Mesodermal cell (in vitro differentiated cells): ENCODE results near the gene ARHGAP6.
"Not testable (repeated sequence)": the region's sequence is repeated elsewhere in the genome, so short reads cannot be mapped to it uniquely, and the experiment has no call there.

Experiments used
- H3K27ac ChIP-seq: 2 replicates; pipeline ENCODE4 v1.7.0; 2013; ENCODE audit warnings: mild to moderate bottlenecking, low read depth, low read length, moderate library complexity; ENCODE audit not compliant: severe bottlenecking
- H3K36me3 ChIP-seq: 2 replicates; pipeline ENCODE4 v1.7.1; 2013; ENCODE audit warnings: mild to moderate bottlenecking, low read length, moderate library complexity; ENCODE audit not compliant: control insufficient read depth, insufficient read depth
- H3K4me1 ChIP-seq: one replicate; pipeline ENCODE4 v1.7.1; 2013; ENCODE audit warnings: mild to moderate bottlenecking, low read length; ENCODE audit not compliant: insufficient read depth, control insufficient read depth, poor library complexity, severe bottlenecking
- H3K4me3 ChIP-seq: 2 replicates; pipeline ENCODE4 v1.7.0; 2013; ENCODE audit warnings: low read length, control low read depth, mild to moderate bottlenecking; ENCODE audit not compliant: insufficient read depth, poor library complexity, severe bottlenecking; ENCODE audit errors: extremely low read depth
- H3K9me3 ChIP-seq: 2 replicates; pipeline ENCODE4 v1.7.1; 2013; ENCODE audit warnings: mild to moderate bottlenecking, low read length, moderate library complexity; ENCODE audit not compliant: control insufficient read depth
- WGBS, 2 experiments: methylation state at CpG; one replicate each; pipeline ENCODE4 v1.1.5; 2013; ENCODE audit warnings: missing lambda C conversion rate in 2 of 2; ENCODE audit not compliant: insufficient coverage in 2 of 2; 5-methylcytosine and 5-hydroxymethylcytosine counted together

Gene ARHGAP6

GRCh38 chrX:11242704-11243103, 423.0 kb downstream of the ARHGAP6 start:
- Histone ChIP-seq H3K27ac (no peak overlapping the region), H3K4me1 (peaks cover 10% of the 10 kb centered on the region), H3K4me3 (no peak overlapping the region), H3K9me3 (no peaks in the 10 kb centered on the region), H3K36me3 (no peaks in the 10 kb centered on the region)

GRCh38 chrX:11241720-11242119, 424.0 kb downstream of the ARHGAP6 start:
- Histone ChIP-seq H3K9me3 (no peaks in the 10 kb centered on the region), H3K4me1 (peaks cover 10% of the 10 kb centered on the region), H3K36me3 (no peaks in the 10 kb centered on the region), H3K27ac (no peak overlapping the region), H3K4me3 (no peak overlapping the region)
- no CpG with 5 or more reads among the region's 2 CpGs for WGBS, 2 experiments

- Histone ChIP-seq H3K9me3 (no peaks in the 10 kb centered on the region), H3K27ac (no peak overlapping the region)
These were observed 426.5 kb downstream of the ARHGAP6 start for GRCh38 chrX:11239230-11239629.

GRCh38 chrX:11235377-11235776, 430.3 kb downstream of the ARHGAP6 start:
- not testable (repeated sequence) for H3K27ac ChIP-seq, H3K4me1 ChIP-seq, H3K4me3 ChIP-seq, H3K9me3 ChIP-seq, H3K36me3 ChIP-seq
- 88 to 100% methylated on average over 1 of the region's 2 CpGs for WGBS, 2 experiments

More at GRCh38 chrX:11239230-11239629, 426.5 kb downstream of the ARHGAP6 start:
- Histone ChIP-seq H3K36me3 (no peaks in the 10 kb centered on the region), H3K4me3 (no peak overlapping the region), H3K4me1 (peaks cover 10% of the 10 kb centered on the region)

GRCh38 chrX:11215191-11215921, 450.4 kb downstream of the ARHGAP6 start:
- H3K27ac ChIP-seq, result no peak overlapping the region
- H3K4me3 ChIP-seq, result no peak overlapping the region
- H3K36me3 ChIP-seq, result no peaks in the 10 kb centered on the region
- H3K9me3 ChIP-seq, result no peaks in the 10 kb centered on the region
- 87 to 98% methylated on average over 4 to 22 of the region's 33 CpGs for WGBS, 2 experiments
- no peaks in the 10 kb centered on the region for H3K4me1 ChIP-seq

- H3K36me3 ChIP-seq, result no peaks in the 10 kb centered on the region
- H3K4me3 ChIP-seq, result no peak overlapping the region
- H3K9me3 ChIP-seq, result no peaks in the 10 kb centered on the region
- WGBS, 2 experiments, result 90 to 94% methylated on average over 4 to 7 of the region's 18 CpGs
- no peak overlapping the region for H3K27ac ChIP-seq
- no peaks in the 10 kb centered on the region for H3K4me1 ChIP-seq
These were observed 451.2 kb downstream of the ARHGAP6 start for GRCh38 chrX:11214346-11215190.

GRCh38 chrX:11212741-11213140, 453.0 kb downstream of the ARHGAP6 start:
- Histone ChIP-seq H3K4me3 (no peak overlapping the region), H3K4me1 (no peaks in the 10 kb centered on the region), H3K27ac (no peak overlapping the region), H3K36me3 (no peaks in the 10 kb centered on the region), H3K9me3 (no peaks in the 10 kb centered on the region)
- 91 to 94% methylated on average over 7 of the region's 11 CpGs for WGBS, 2 experiments

- Histone ChIP-seq H3K4me1 (no peaks in the 10 kb centered on the region), H3K4me3 (no peak overlapping the region), H3K9me3 (no peaks in the 10 kb centered on the region), H3K36me3 (no peaks in the 10 kb centered on the region), H3K27ac (no peak overlapping the region)
- no CpG with 5 or more reads among the region's 4 CpGs for WGBS, 2 experiments
These were observed 455.3 kb downstream of the ARHGAP6 start for GRCh38 chrX:11210415-11210801.

- H3K4me3 ChIP-seq, result no peak overlapping the region
- no peaks in the 10 kb centered on the region for H3K9me3 ChIP-seq
- H3K4me1 ChIP-seq, result no peaks in the 10 kb centered on the region
- H3K36me3 ChIP-seq, result no peaks in the 10 kb centered on the region
- no CpG with 5 or more reads among the region's 2 CpGs for WGBS, 2 experiments
- no peak overlapping the region for H3K27ac ChIP-seq
These were observed 455.8 kb downstream of the ARHGAP6 start for GRCh38 chrX:11209798-11210414.

- no peaks in the 10 kb centered on the region for H3K36me3 ChIP-seq
- no peaks in the 10 kb centered on the region for H3K4me1 ChIP-seq
- no CpG with 5 or more reads among the region's 1 CpG for WGBS, 2 experiments
- H3K9me3 ChIP-seq, result no peaks in the 10 kb centered on the region
- no peak overlapping the region for H3K27ac ChIP-seq
- no peak overlapping the region for H3K4me3 ChIP-seq
These were observed 459.0 kb downstream of the ARHGAP6 start for GRCh38 chrX:11206716-11207115.

- Histone ChIP-seq H3K4me3 (no peak overlapping the region), H3K36me3 (no peaks in the 10 kb centered on the region), H3K4me1 (no peaks in the 10 kb centered on the region), H3K9me3 (no peaks in the 10 kb centered on the region), H3K27ac (no peak overlapping the region)
- WGBS, 2 experiments, result no CpG with 5 or more reads among the region's 4 CpGs
These were observed 459.9 kb downstream of the ARHGAP6 start for GRCh38 chrX:11205796-11206195.
